ENCODE measurements around the gene LRRN2.

- TF ChIP-seq POLR2A (IDR thresholded peaks at IDR 0.05; ENCODE audit: low read length) (no peak), GATA1 (IDR thresholded peaks at IDR 0.05; ENCODE audit: low read depth, low read length) (no peak)
Measured at GRCh38 chr1:204706838-204707509, 21.4 kb upstream of the LRRN2 start.
